ENCODE measurements around the gene WWOX. TPM values are rescaled to one million over a fixed set of nuclear protein-coding genes. Genes with fewer than 3 reads are reported as not detected.

Gene WWOX
- total and polyA plus RNA-seq, 2 donors (not counting 1 experiment from before 2014, with no cell fraction given): 10.5 to 42.3 TPM

- 83% methylated on average over 2 of the region's 5 CpGs for WGBS (ENCODE audit: insufficient coverage)
- CTCF ChIA-PET: no interaction called here
Measured at GRCh38 chr16:78520470-78520869, 421.0 kb downstream of the WWOX start.

GRCh38 chr16:78522327-78522726 lies 422.9 kb downstream of the WWOX start:
- POLR2A ChIA-PET: no interaction called here
- CTCF ChIA-PET: no interaction called here
- peaks cover 14% of the 10 kb centered on the region for H3K4me1 Mint-ChIP-seq

More at GRCh38 chr16:78520470-78520869, 421.0 kb downstream of the WWOX start:
- intact Hi-C loops (cut with micrococcal nuclease): no loop called here
- no peaks in the 10 kb centered on the region for H3K9me3 ChIP-seq (ENCODE audit: control extremely low read depth in 1 of 3, control insufficient read depth in 2 of 3, insufficient read depth in 1 of 3, low read length in 2 of 3)
- H3K4me2 ChIP-seq (replicated peaks; ENCODE audit: low read depth, low read length, poor library complexity, severe bottlenecking): no peak overlapping the region
- H3K4me3 ChIP-seq (ENCODE audit: control extremely low read depth in 1 of 5, extremely low read depth in 1 of 5, insufficient read depth in 1 of 5, low read depth in 2 of 5, low read length in 4 of 5): no peak overlapping the region
- ATAC-seq (ENCODE audit: low read depth): no peak
- TF ChIP-seq CTCF (IDR thresholded peaks at IDR 0.05) (no peak), EZH2 (IDR thresholded peaks at IDR 0.05; ENCODE audit: borderline replicate concordance, insufficient read depth, low read depth, low read length, poor library complexity, severe bottlenecking) (no peak)
- H3K27me3 Mint-ChIP-seq: no peaks in the 10 kb centered on the region
- H3K36me3 ChIP-seq (replicated peaks in 1 of 2; ENCODE audit: control extremely low read depth in 1 of 2, control insufficient read depth in 1 of 2, extremely low read depth in 1 of 2, insufficient read depth in 2 of 2, low read length in 1 of 2): no peaks in the 10 kb centered on the region
- H3K4me1 Mint-ChIP-seq: peaks cover 14% of the 10 kb centered on the region
- H3K9ac ChIP-seq (ENCODE audit: low read length): no peak overlapping the region
- no peak overlapping the region for H2AFZ ChIP-seq (ENCODE audit: insufficient read depth, low read depth, low read length, poor library complexity, severe bottlenecking)
- H3K9me3 Mint-ChIP-seq (ENCODE audit: insufficient read depth): no peaks in the 10 kb centered on the region
- H3K4me1 ChIP-seq (ENCODE audit: control insufficient read depth in 2 of 2, insufficient read depth in 2 of 2, low read length in 2 of 2): peaks cover 0 to 3% of the 10 kb centered on the region in 2 donors
- H3K27ac Mint-ChIP-seq: no peak overlapping the region
- no peaks in the 10 kb centered on the region for H3K79me2 ChIP-seq (ENCODE audit: control insufficient read depth, insufficient read depth, low read length)
- H3K27me3 ChIP-seq (replicated peaks in 1 of 4; ENCODE audit: control extremely low read depth in 1 of 4, control insufficient read depth in 3 of 4, insufficient read depth in 4 of 4, low read length in 3 of 4): peaks cover 0 to 2% (median 0%) of the 10 kb centered on the region in 4 experiments
- H3K27ac ChIP-seq (ENCODE audit: low read length in 2 of 2): no peak overlapping the region
- POLR2A ChIA-PET: no interaction called here
- no peaks in the 10 kb centered on the region for H4K20me1 ChIP-seq (ENCODE audit: control insufficient read depth, insufficient read depth, low read length, poor library complexity, severe bottlenecking)
- DNase-seq: no peak
- H3K4me3 Mint-ChIP-seq: no peak overlapping the region

More at GRCh38 chr16:78522327-78522726, 422.9 kb downstream of the WWOX start:
- TF ChIP-seq CTCF (IDR thresholded peaks at IDR 0.05) (no peak), EZH2 (IDR thresholded peaks at IDR 0.05; ENCODE audit: borderline replicate concordance, insufficient read depth, low read depth, low read length, poor library complexity, severe bottlenecking) (no peak)
- intact Hi-C loops (cut with micrococcal nuclease): no loop called here
- no peaks in the 10 kb centered on the region for H3K36me3 ChIP-seq (replicated peaks in 1 of 2; ENCODE audit: control extremely low read depth in 1 of 2, control insufficient read depth in 1 of 2, extremely low read depth in 1 of 2, insufficient read depth in 2 of 2, low read length in 1 of 2)
- ATAC-seq (ENCODE audit: low read depth): no peak
- no peak overlapping the region for H3K27ac ChIP-seq (ENCODE audit: low read length in 2 of 2)
- no peak overlapping the region for H3K4me3 ChIP-seq (ENCODE audit: control extremely low read depth in 1 of 5, extremely low read depth in 1 of 5, insufficient read depth in 1 of 5, low read depth in 2 of 5, low read length in 4 of 5)
- no peak overlapping the region for H3K4me2 ChIP-seq (replicated peaks; ENCODE audit: low read depth, low read length, poor library complexity, severe bottlenecking)
- peaks cover 0 to 2% (median 0%) of the 10 kb centered on the region in 4 experiments for H3K27me3 ChIP-seq (replicated peaks in 1 of 4; ENCODE audit: control extremely low read depth in 1 of 4, control insufficient read depth in 3 of 4, insufficient read depth in 4 of 4, low read length in 3 of 4)
- WGBS (ENCODE audit: insufficient coverage): 86% methylated on average over 4 of the region's 5 CpGs
- H4K20me1 ChIP-seq (ENCODE audit: control insufficient read depth, insufficient read depth, low read length, poor library complexity, severe bottlenecking): no peaks in the 10 kb centered on the region
- no peaks in the 10 kb centered on the region for H3K9me3 Mint-ChIP-seq (ENCODE audit: insufficient read depth)
- H3K79me2 ChIP-seq (ENCODE audit: control insufficient read depth, insufficient read depth, low read length): no peaks in the 10 kb centered on the region
- peaks cover 0 to 3% of the 10 kb centered on the region in 2 donors for H3K4me1 ChIP-seq (ENCODE audit: control insufficient read depth in 2 of 2, insufficient read depth in 2 of 2, low read length in 2 of 2)
- no peaks in the 10 kb centered on the region for H3K27me3 Mint-ChIP-seq
- DNase-seq: no peak
- no peak overlapping the region for H3K4me3 Mint-ChIP-seq
- H3K27ac Mint-ChIP-seq: no peak overlapping the region
- H2AFZ ChIP-seq (ENCODE audit: insufficient read depth, low read depth, low read length, poor library complexity, severe bottlenecking): no peak overlapping the region
- no peak overlapping the region for H3K9ac ChIP-seq (ENCODE audit: low read length)
- H3K9me3 ChIP-seq (ENCODE audit: control extremely low read depth in 1 of 3, control insufficient read depth in 2 of 3, insufficient read depth in 1 of 3, low read length in 2 of 3): no peaks in the 10 kb centered on the region
